ENCODE results near the gene FBLN2.

The FBLN2 gene

GRCh38 chr3:13584427-13584891 is 35.5 kb downstream of the FBLN2 start:
- DNase-seq, result no peak

GRCh38 chr3:13584901-13585300 is 36.0 kb downstream of the FBLN2 start:
- no peak for DNase-seq

- no peak for DNase-seq
Observed at GRCh38 chr3:13587442-13587841, 38.5 kb downstream of the FBLN2 start.

GRCh38 chr3:13588221-13588701 is 39.3 kb downstream of the FBLN2 start:
- DNase-seq, result no peak

GRCh38 chr3:13588993-13589392 is 40.1 kb downstream of the FBLN2 start:
- DNase-seq, result no peak

- DNase-seq, result no peak
Observed at GRCh38 chr3:13590841-13591520, 42.1 kb downstream of the FBLN2 start.

DNA sequence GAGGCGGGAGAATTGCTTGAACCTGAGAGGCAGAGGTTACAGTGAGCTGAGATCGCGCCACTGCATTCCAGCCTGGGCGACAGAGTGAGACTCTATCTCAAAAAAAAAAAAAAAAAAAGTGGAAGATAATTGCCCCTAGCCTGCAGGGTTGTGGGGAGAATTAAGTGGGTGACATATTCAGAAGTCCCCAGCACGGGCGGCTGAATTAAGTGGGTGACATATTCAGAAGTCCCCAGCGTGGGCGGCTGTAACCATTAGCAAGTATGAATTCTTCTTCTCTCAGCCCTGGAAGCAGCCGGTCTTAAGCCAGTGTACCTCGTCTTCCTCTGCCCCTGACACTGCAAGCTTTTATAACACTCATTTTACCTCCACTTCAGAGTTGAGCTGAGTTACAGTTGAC is 44.7 kb downstream of the FBLN2 start:
- DNase-seq, result no peak

GRCh38 chr3:13594146-13594545 is 45.2 kb downstream of the FBLN2 start:
- no peak for DNase-seq

GRCh38 chr3:13594991-13595421 is 46.1 kb downstream of the FBLN2 start:
- DNase-seq, result no peak

DNA sequence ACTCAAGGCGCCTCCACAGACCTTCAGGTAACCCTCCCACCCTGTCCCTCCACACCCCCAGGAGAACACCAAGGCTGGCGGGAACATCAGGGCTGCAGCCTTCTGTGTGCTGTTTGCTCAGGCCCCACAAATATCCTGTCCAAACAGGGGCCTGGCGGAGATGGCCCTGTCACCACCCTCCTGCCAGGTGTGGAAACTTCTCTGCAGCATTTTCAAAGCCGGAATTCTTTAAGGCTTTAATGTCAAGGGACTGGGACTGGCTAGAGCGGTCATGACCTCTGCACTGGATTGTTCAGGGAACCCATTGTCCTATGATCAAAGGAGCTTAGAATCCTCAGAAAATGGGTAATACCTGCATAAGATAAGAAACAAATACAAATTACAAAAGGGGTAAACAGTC is 46.6 kb downstream of the FBLN2 start:
- no peak for DNase-seq

DNA sequence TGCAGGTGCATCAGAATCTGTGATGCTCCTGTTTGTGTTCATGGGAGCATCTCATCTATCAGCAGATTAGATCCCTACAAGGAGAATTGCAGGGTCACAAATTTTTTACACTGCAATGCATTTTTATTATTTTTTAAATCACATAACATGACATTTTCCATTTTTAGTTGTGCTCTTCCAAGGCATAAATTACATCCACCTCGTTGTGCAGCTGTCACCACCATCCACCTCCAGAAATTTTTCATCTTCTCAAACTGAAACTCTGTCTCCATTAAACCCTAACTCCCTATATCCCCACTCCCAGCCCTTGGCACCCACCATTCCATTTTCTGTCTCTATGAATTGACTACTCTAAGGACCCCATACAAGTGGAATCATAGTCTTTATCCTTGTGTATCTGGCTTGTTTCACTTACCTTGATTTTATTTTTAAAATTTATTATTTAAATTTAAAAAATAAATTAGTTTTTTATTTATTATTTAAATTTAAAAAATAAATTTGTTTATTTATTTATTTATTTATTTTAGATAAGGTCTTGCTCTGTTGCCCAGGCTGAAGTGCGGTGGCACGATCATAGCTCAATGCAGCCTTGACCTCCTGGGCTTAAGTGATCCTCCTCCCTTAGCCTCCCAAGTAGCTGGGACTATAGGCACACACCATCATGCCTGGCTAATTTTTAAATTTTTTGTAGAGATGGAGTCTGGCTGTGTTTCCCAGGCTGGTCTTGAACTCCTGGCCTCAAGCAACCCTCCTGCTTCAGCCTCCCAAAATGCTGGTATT is 47.7 kb downstream of the FBLN2 start:
- no peak for DNase-seq

- DNase-seq, result no peak
Observed at GRCh38 chr3:13597661-13598060, 48.7 kb downstream of the FBLN2 start.

GRCh38 chr3:13598201-13598600 is 49.3 kb downstream of the FBLN2 start:
- no peak for DNase-seq

- DNase-seq, result no peak
Observed at GRCh38 chr3:13598926-13599886, 50.3 kb downstream of the FBLN2 start.

DNA sequence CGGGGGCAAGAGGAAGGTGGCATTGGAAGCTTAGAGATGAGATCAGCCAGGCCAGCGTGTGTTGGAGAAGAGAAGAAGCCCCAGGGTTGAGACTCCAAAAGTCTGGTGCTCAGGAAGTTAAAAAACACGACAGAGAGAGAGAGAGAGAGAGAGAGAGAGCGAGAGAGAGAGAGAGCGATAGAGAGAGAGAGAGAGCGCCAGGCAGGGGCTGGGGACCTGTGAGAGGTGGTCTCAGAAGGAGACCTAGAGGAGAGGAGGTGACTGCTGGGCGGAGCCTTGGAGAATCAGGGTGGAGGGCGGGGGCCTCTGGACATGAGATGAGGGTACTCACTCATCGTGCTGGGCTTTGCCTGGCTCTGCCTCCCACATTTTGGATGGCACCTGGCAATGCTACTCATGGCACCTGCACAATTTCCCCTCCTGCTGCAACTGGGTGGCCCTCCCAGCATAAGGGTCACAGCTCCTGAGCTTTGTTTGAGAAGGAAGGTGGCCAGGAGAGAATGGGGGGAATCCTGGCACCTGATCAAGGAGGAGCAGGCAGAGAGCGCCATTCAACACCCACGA is 51.0 kb downstream of the FBLN2 start:
- no peak for DNase-seq

- no peak for DNase-seq
Observed at GRCh38 chr3:13600950-13601691, 52.2 kb downstream of the FBLN2 start.

GRCh38 chr3:13601692-13602080 is 52.8 kb downstream of the FBLN2 start:
- no peak for DNase-seq

DNA sequence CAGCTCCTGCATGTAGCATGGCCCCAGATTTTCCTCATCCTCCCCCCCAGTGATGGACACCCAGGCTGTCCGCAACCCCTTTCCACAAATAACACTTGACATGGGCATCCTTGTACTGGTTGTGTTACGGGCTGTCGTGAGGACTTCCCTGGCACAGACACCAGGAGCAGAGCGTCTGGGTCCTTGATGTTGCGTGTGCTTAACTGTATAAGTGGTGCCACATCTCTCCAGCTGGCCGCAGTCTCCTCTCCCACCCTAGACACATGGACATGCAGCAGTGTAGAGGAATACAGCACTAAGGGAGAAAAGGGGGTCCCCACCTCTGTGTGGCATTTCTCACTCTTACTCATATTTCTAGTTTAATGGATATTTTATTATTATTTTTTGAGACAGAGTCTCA is 56.6 kb downstream of the FBLN2 start:
- no peak for DNase-seq

- DNase-seq, result no peak
Observed at GRCh38 chr3:13607821-13608597, 59.1 kb downstream of the FBLN2 start.

DNA sequence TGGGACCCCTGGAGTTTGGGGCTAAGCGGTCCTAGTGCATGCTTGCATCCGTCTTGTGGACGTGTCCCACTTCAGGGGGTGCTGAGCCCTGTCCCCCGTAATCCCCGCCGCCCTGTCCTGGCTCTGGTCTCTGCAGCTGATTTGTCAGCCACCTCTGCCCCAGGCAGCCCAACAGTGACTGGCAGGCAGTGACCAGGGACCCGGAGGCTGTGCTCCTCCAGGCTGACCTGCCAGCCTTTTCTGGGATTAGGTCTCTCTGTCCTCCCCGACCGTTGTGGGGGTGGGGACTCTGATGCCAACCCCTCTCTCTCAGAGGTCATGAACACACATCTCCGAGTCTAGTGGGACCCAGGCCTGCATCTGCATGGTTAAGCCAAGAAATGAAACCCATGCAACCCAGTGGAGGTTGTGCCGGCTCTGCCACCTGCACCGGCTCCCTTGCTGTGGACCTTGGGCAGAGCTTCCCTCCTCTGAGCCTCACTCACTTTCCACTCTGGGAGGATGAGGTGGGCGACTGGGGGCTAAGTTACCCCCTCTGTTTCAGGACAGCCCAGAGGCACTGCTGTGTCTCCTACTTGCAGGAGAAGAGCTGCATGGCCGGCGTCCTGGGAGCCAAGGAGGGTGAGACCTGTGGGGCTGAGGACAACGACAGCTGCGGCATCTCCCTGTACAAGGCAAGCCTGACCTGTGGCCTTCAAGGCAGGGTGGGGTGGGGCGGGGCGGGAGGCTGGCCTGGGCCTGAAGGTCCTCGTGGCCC is 60.2 kb downstream of the FBLN2 start:
- no peak for DNase-seq
